ENCODE results near the gene SURF2.
A peak's percentile ranks its signal among the peaks of the same experiment; 100 is the strongest.

The SURF2 gene

GRCh38 chr9:133354766-133355165 is 1.6 kb upstream of the SURF2 start:
- Mint-ChIP-seq H3K27ac (no peak overlapping the region), H3K27me3 (no peaks in the 10 kb centered on the region), H3K36me3 (ENCODE audit: low read depth) (peaks cover 66% of the 10 kb centered on the region), H3K4me1 (ENCODE audit: low read depth) (peaks cover 45% of the 10 kb centered on the region), H3K4me3 (peak overlapping the region; percentile 10), H3K9me3 (no peaks in the 10 kb centered on the region)
- intact Hi-C loops (cut with micrococcal nuclease), result loop anchor here (5.0 to 10.0 kb wide), 2 partner anchors 123 to 170 kb away; partner anchors contain the start of gene SLC2A6

DNA sequence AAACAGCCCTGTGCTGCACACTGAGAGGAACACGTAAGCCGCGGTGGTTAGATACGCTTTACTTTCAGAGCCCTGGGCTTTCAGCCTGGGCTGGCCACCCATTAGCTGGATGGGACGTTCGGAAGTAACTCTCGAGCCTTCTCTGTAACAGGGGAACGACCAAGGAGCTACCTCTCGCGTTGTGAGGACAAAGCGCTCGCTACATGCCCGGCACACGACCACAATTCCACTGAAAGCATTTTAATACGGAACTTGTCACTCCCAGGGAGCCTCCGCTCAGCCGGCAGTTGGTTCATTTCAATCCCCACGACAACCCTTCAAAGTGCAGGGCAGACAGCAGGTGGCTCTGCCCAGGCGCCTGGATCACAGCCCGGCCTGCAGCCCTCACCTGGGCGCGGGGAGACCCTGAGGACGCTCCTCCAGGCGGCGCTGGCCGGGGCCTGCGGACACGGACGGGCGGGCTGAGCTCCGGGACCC is 431 bp upstream of the SURF2 start:
- H3K27me3 Mint-ChIP-seq, result no peaks in the 10 kb centered on the region
- intact Hi-C loops (cut with micrococcal nuclease), result loop anchor here (1.0 to 10.0 kb wide), 3 partner anchors 8 to 171 kb away; partner anchors contain the start of genes MED22, RPL7A and SLC2A6
- peaks cover 66% of the 10 kb centered on the region for H3K36me3 Mint-ChIP-seq (ENCODE audit: low read depth)
- peak overlapping the region; percentile 90 for H3K4me3 Mint-ChIP-seq
- H3K4me1 Mint-ChIP-seq (ENCODE audit: low read depth), result peaks cover 35% of the 10 kb centered on the region
- H3K9me3 Mint-ChIP-seq, result no peaks in the 10 kb centered on the region
- H3K27ac Mint-ChIP-seq, result peak overlapping the region; percentile 79

GRCh38 chr9:133357656-133358055 is 1.3 kb downstream of the SURF2 start:
- Mint-ChIP-seq H3K4me1 (ENCODE audit: low read depth) (peaks cover 35% of the 10 kb centered on the region), H3K27me3 (no peaks in the 10 kb centered on the region), H3K27ac (no peak overlapping the region), H3K36me3 (ENCODE audit: low read depth) (peaks cover 66% of the 10 kb centered on the region), H3K4me3 (peak overlapping the region; percentile 90), H3K9me3 (no peaks in the 10 kb centered on the region)
- intact Hi-C loops (cut with micrococcal nuclease), result loop anchor here (5.0 to 10.0 kb wide), 2 partner anchors 120 to 173 kb away; partner anchors contain the start of gene SLC2A6

DNA sequence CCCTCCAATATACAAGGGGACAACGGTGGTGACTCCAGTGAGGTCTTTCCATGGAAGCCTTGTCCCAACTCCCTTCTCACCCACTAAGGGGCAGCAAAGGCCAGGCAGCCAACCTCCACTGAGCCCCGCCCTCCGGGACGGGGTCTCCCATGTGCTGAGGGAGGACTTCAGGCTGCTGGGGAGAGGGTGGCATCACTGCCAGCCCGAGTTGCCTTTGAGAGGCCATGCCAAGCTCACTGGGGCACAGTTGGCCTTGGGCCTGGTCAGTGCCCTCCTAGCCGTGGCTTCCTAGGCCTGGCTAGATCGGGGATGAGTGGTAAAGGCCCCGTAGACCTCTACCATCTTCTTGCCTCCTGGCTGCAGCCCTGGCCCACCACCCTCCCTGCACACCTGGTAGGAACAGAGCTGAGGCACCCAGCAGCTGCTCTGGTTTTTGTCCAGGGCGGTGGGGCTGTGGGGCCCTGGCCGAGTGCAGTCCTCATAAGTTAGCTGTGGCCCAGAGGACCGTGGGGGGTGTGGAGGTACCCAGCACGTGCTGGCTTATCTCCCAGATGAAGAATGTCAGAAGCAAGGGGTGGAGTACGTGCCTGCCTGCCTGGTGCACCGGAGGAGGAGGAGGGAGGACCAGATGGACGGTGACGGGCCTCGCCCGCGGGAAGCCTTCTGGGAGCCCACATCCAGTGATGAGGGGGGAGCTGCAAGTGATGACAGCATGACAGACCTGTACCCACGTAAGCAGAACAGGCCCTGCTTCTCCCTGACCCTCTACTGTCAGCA is 3.2 kb downstream of the SURF2 start:
- Mint-ChIP-seq H3K9me3 (no peaks in the 10 kb centered on the region), H3K27me3 (no peaks in the 10 kb centered on the region), H3K4me3 (no peak overlapping the region), H3K36me3 (ENCODE audit: low read depth) (peaks cover 70% of the 10 kb centered on the region), H3K4me1 (ENCODE audit: low read depth) (peaks cover 29% of the 10 kb centered on the region), H3K27ac (no peak overlapping the region)
- intact Hi-C loops (cut with micrococcal nuclease), result loop anchor here (5.0 to 10.0 kb wide), 2 partner anchors 118 to 175 kb away; partner anchors contain the start of gene SLC2A6

GRCh38 chr9:133360400-133361393 is 4.3 kb downstream of the SURF2 start:
- intact Hi-C loops (cut with micrococcal nuclease), result no loop called here
- H3K27ac Mint-ChIP-seq, result no peak overlapping the region
- H3K27me3 Mint-ChIP-seq, result no peaks in the 10 kb centered on the region
- peaks cover 24% of the 10 kb centered on the region for H3K4me1 Mint-ChIP-seq (ENCODE audit: low read depth)
- no peaks in the 10 kb centered on the region for H3K9me3 Mint-ChIP-seq
- H3K36me3 Mint-ChIP-seq (ENCODE audit: low read depth), result peaks cover 81% of the 10 kb centered on the region
- no peak overlapping the region for H3K4me3 Mint-ChIP-seq

- Mint-ChIP-seq H3K27me3 (no peaks in the 10 kb centered on the region), H3K9me3 (no peaks in the 10 kb centered on the region), H3K27ac (no peak overlapping the region), H3K4me1 (ENCODE audit: low read depth) (peaks cover 24% of the 10 kb centered on the region), H3K36me3 (ENCODE audit: low read depth) (peaks cover 90% of the 10 kb centered on the region), H3K4me3 (no peak overlapping the region)
- intact Hi-C loops (cut with micrococcal nuclease), result no loop called here
Measured at GRCh38 chr9:133361507-133362092, 5.2 kb downstream of the SURF2 start.

DNA sequence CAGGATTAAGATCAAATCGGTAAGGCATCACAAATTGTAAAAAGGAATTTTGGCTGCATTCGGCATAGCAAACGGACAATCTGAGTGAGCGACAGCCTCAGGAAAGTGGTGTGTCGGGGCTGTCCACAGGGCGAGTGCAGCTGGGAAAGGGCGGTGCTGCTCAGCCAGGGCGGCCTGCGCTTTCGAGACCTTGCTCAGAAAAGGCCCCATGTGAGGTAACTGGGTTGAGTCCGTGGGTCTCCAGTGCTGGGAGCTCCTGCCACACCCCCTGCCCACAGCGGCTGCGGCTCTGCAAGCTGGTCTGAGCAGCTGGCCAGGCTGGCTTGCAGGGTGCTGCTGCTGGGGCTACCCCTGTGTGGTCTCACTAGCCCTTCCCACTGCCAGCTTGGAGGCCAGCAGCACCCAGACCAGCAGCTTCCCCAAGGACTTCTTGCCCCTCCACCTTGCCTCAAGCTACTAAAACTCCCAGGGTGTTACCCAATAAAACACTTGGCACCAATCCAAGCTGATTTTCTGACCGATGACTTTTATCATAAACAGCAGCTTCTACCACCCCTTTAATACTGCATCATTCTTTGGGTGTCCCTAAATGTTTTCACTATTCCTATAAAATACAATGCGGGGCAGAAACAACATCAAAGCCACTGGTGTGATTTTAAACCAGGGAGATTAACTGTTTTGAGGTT is 6.2 kb downstream of the SURF2 start:
- no peaks in the 10 kb centered on the region for H3K9me3 Mint-ChIP-seq
- H3K36me3 Mint-ChIP-seq (ENCODE audit: low read depth), result peaks cover 99% of the 10 kb centered on the region
- no peaks in the 10 kb centered on the region for H3K27me3 Mint-ChIP-seq
- intact Hi-C loops (cut with micrococcal nuclease), result no loop called here
- no peak overlapping the region for H3K4me3 Mint-ChIP-seq
- H3K27ac Mint-ChIP-seq, result no peak overlapping the region
- peaks cover 17% of the 10 kb centered on the region for H3K4me1 Mint-ChIP-seq (ENCODE audit: low read depth)

DNA sequence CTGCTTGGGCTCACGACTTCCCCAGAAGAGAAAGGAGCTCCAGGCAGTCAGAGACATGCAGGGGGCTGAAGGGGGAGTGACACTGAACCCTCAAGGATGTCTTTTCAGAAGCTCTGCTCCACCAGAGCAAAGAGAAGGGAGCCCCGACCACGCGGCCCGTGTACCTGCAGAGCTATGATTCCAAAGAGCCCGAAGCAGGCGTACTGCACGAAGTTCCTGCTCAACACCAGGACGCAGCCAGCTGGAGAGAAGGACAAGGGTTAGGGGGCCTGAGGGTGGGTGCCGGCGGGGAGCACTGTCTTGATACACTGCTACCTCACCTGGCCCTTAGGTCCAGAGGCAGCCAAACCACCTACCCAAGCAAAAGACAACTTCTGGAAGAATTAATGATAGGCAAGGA is 10.1 kb downstream of the SURF2 start:
- H3K36me3 Mint-ChIP-seq (ENCODE audit: low read depth), result peaks cover 100% of the 10 kb centered on the region
- no peak overlapping the region for H3K4me3 Mint-ChIP-seq

DNA sequence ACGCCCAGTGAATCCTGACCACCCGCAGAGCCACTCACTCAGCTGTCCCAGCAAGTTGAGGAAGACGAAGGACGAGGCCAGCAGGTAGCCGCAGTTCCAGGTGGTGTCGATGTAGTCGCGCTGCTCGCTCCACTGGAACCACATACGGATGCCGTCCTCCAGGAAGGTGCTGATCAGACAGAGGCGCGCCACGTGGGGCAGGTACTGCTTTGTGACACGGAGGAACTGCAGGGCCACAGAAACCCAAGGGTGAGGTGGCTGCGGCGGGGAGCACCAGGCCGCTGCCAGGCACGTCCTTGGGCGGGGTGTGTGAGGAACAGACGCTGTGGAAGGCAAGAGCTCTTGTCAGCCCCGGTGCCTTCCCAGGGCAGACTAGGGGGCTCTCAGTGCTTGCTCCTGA is 10.9 kb downstream of the SURF2 start:
- no peak overlapping the region for H3K4me3 Mint-ChIP-seq
- peaks cover 100% of the 10 kb centered on the region for H3K36me3 Mint-ChIP-seq (ENCODE audit: low read depth)
- H3K27me3 Mint-ChIP-seq, result no peaks in the 10 kb centered on the region
- H3K9me3 Mint-ChIP-seq, result no peaks in the 10 kb centered on the region
- peaks cover 42% of the 10 kb centered on the region for H3K4me1 Mint-ChIP-seq (ENCODE audit: low read depth)
- no peak overlapping the region for H3K27ac Mint-ChIP-seq
- intact Hi-C loops (cut with micrococcal nuclease), result no loop called here

More for the DNA sequence above, 10.1 kb downstream of the SURF2 start:
- Mint-ChIP-seq H3K27ac (no peak overlapping the region), H3K27me3 (no peaks in the 10 kb centered on the region), H3K4me1 (ENCODE audit: low read depth) (peaks cover 34% of the 10 kb centered on the region), H3K9me3 (no peaks in the 10 kb centered on the region)
- intact Hi-C loops (cut with micrococcal nuclease), result no loop called here

GRCh38 chr9:133367778-133368177 is 11.4 kb downstream of the SURF2 start:
- Mint-ChIP-seq H3K36me3 (ENCODE audit: low read depth) (peaks cover 100% of the 10 kb centered on the region), H3K9me3 (no peaks in the 10 kb centered on the region), H3K4me3 (no peak overlapping the region), H3K27me3 (no peaks in the 10 kb centered on the region), H3K4me1 (ENCODE audit: low read depth) (peaks cover 47% of the 10 kb centered on the region), H3K27ac (no peak overlapping the region)
- intact Hi-C loops (cut with micrococcal nuclease), result no loop called here

GRCh38 chr9:133368249-133368881 is 12.0 kb downstream of the SURF2 start:
- Mint-ChIP-seq H3K4me3 (no peak overlapping the region), H3K36me3 (ENCODE audit: low read depth) (peaks cover 100% of the 10 kb centered on the region), H3K27ac (no peak overlapping the region), H3K27me3 (no peaks in the 10 kb centered on the region), H3K9me3 (no peaks in the 10 kb centered on the region), H3K4me1 (ENCODE audit: low read depth) (peaks cover 53% of the 10 kb centered on the region)
- intact Hi-C loops (cut with micrococcal nuclease), result no loop called here

GRCh38 chr9:133369422-133369821 is 13.1 kb downstream of the SURF2 start:
- H3K9me3 Mint-ChIP-seq, result no peaks in the 10 kb centered on the region
- H3K36me3 Mint-ChIP-seq (ENCODE audit: low read depth), result peaks cover 92% of the 10 kb centered on the region
- no peak overlapping the region for H3K27ac Mint-ChIP-seq
- H3K4me3 Mint-ChIP-seq, result no peak overlapping the region
- H3K4me1 Mint-ChIP-seq (ENCODE audit: low read depth), result peaks cover 63% of the 10 kb centered on the region
- no peaks in the 10 kb centered on the region for H3K27me3 Mint-ChIP-seq
- intact Hi-C loops (cut with micrococcal nuclease), result no loop called here

GRCh38 chr9:133369933-133370332 is 13.6 kb downstream of the SURF2 start:
- Mint-ChIP-seq H3K4me1 (ENCODE audit: low read depth) (peaks cover 68% of the 10 kb centered on the region), H3K27ac (no peak overlapping the region), H3K9me3 (no peaks in the 10 kb centered on the region), H3K36me3 (ENCODE audit: low read depth) (peaks cover 90% of the 10 kb centered on the region), H3K27me3 (no peaks in the 10 kb centered on the region), H3K4me3 (no peak overlapping the region)
- intact Hi-C loops (cut with micrococcal nuclease), result no loop called here

Data from dendritic cell treated with granulocyte-macrophage colony-stimulating factor and Interleukin-4, amounts not matched to agents 40 ng/mL and 50 ng/mL, for 4 days (primary cell).